ENCODE measurements around the gene MORF4L1.

DNA sequence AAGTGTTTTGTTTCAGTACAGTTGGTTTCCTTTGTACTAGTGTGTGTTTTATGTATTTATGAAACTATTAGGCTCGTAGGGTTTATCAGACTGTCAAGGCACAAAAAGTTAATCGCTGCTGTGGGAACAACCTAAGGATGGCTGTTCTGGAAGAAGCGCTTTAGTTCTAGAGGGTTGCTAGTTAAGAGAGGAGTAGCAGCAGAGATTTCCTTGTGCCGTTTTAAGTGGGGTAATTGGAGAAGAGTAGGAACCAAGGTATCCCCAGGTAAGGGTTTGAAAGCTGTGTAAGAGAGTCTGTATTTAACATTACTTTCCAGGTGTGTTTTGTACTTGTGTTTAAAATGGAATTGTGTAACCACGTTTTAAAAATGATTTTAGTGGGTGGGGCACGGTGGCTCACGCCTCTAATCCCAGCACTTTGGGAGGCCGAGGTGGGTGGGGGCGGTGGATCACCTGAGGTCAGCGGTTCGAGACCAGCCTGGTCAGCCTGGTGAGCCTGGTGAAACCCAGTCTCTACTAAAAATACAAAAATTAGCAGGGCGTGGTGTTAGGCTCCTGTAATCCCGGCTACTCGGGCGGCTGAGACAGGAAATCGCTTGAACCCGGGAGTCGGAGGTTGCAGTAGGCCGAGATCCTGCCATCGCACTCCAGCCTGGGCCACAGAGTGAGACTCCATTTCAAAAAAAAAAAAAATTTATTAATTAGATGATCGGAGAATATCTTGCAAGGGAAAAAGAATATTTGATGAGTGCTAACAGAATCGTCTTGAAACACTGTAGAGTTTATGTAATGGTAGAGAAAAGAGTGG is 2.6 kb downstream of the MORF4L1 start:
- TF ChIP-seq, protein P1, sequence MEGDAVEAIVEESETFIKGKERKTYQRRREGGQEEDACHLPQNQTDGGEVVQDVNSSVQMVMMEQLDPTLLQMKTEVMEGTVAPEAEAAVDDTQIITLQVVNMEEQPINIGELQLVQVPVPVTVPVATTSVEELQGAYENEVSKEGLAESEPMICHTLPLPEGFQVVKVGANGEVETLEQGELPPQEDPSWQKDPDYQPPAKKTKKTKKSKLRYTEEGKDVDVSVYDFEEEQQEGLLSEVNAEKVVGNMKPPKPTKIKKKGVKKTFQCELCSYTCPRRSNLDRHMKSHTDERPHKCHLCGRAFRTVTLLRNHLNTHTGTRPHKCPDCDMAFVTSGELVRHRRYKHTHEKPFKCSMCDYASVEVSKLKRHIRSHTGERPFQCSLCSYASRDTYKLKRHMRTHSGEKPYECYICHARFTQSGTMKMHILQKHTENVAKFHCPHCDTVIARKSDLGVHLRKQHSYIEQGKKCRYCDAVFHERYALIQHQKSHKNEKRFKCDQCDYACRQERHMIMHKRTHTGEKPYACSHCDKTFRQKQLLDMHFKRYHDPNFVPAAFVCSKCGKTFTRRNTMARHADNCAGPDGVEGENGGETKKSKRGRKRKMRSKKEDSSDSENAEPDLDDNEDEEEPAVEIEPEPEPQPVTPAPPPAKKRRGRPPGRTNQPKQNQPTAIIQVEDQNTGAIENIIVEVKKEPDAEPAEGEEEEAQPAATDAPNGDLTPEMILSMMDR (conservative IDR thresholded peaks at IDR 0.05; ENCODE audit: low read length), result no peak
- TF ChIP-seq EZH2phosphoT487 (IDR thresholded peaks at IDR 0.05; ENCODE audit: borderline replicate concordance), result no peak
